Stimulated activated CD8-positive, alpha-beta memory T cell treated with anti-CD3 and anti-CD28 coated beads, Interleukin-15, amount 100 ng/mL, for 24 hours (primary cell): ENCODE measurements around the gene THAP7.
"Not testable (repeated sequence)": the region's sequence is repeated elsewhere in the genome, so short reads cannot be mapped to it uniquely, and the experiment has no call there.

Experiments used
- DNase-seq: peaks from one replicate; pipeline ENCODE4 v3.0.0-alpha.2; 2020; ENCODE audit warnings: low read depth

Gene THAP7

GRCh38 chr22:21001601-21002325 lies at the start of gene THAP7:
THAP7 (minus strand) TSS chr22:21002118; CDS start chr22:21001911, 207 bp downstream.
- peak; percentile 90 for DNase-seq

GRCh38 chr22:21051145-21051830 lies 49.4 kb upstream of the THAP7 start:
- DNase-seq = no peak

- DNase-seq = not testable (repeated sequence)
These were observed 47.0 kb upstream of the THAP7 start for GRCh38 chr22:21048965-21049364.

- not testable (repeated sequence) for DNase-seq
These were observed 46.5 kb upstream of the THAP7 start for GRCh38 chr22:21048448-21048847.

GRCh38 chr22:21047730-21048129 lies 45.8 kb upstream of the THAP7 start:
- no peak for DNase-seq

GRCh38 chr22:21047035-21047661 lies 45.2 kb upstream of the THAP7 start:
- no peak for DNase-seq

GRCh38 chr22:21045585-21046294 lies 43.8 kb upstream of the THAP7 start, which contains the start of gene LRRC74B:
LRRC74B (plus strand) TSS chr22:21045946; CDS start chr22:21045987, 41 bp downstream.
- DNase-seq = peak; percentile 38

- no peak for DNase-seq
These were observed 43.1 kb upstream of the THAP7 start for GRCh38 chr22:21044931-21045584.

- no peak for DNase-seq
These were observed 42.1 kb upstream of the THAP7 start for GRCh38 chr22:21043860-21044535.

- no peak for DNase-seq
These were observed 41.3 kb upstream of the THAP7 start for GRCh38 chr22:21042978-21043859.

GRCh38 chr22:21041937-21042336 lies 40.0 kb upstream of the THAP7 start:
- no peak for DNase-seq

- not testable (repeated sequence) for DNase-seq
These were observed 37.2 kb upstream of the THAP7 start for GRCh38 chr22:21039158-21039557.

GRCh38 chr22:21038405-21038804 lies 36.5 kb upstream of the THAP7 start:
- no peak for DNase-seq

GRCh38 chr22:21034989-21035388 lies 33.1 kb upstream of the THAP7 start:
- no peak for DNase-seq

- no peak for DNase-seq
These were observed 32.0 kb upstream of the THAP7 start for GRCh38 chr22:21033895-21034294.

GRCh38 chr22:21032868-21033688 lies 31.2 kb upstream of the THAP7 start:
- DNase-seq = no peak

GRCh38 chr22:21032037-21032867 lies 30.3 kb upstream of the THAP7 start, which contains the start of gene SLC7A4:
SLC7A4 (minus strand) TSS chr22:21032561; CDS start chr22:21031812, 749 bp downstream.
- DNase-seq = no peak

- DNase-seq = no peak
These were observed 29.7 kb upstream of the THAP7 start for GRCh38 chr22:21031545-21032036.
